HG03045 (cell line): ENCODE measurements around the gene SYVN1.
A peak's percentile ranks its signal among the peaks of the same experiment; 100 is the strongest.

Source experiments
- ATAC-seq: cut with Tn5 transposase; IDR thresholded peaks from one replicate; pipeline ENCODE4 v1.9.1; 2021; ENCODE audit warnings: mild to moderate bottlenecking, moderate library complexity; ENCODE audit not compliant: unreplicated experiment

Gene SYVN1

GRCh38 chr11:65089621-65090020 lies 44.7 kb downstream of the SYVN1 start:
- ATAC-seq = no peak

- no peak for ATAC-seq
These were observed 46.5 kb downstream of the SYVN1 start for GRCh38 chr11:65087827-65088226.

- no peak for ATAC-seq
These were observed 47.1 kb downstream of the SYVN1 start for GRCh38 chr11:65087216-65087615.

- ATAC-seq = no peak
These were observed 47.5 kb downstream of the SYVN1 start for GRCh38 chr11:65086809-65087208.

GRCh38 chr11:65085446-65085845 lies 48.9 kb downstream of the SYVN1 start:
- no peak for ATAC-seq

GRCh38 chr11:65084598-65085375 lies 49.5 kb downstream of the SYVN1 start:
- ATAC-seq = no peak

- ATAC-seq = peak; percentile 71
These were observed 50.3 kb downstream of the SYVN1 start, which contains the start of the genes CDCA5 and ZFPL1 for GRCh38 chr11:65083834-65084597. CDCA5 (minus strand) TSS chr11:65084040; CDS start chr11:65083978, 62 bp downstream. ZFPL1 (plus strand) TSS chr11:65084222; CDS start chr11:65084699, 477 bp downstream.

- peak; percentile 18 for ATAC-seq
These were observed 51.0 kb downstream of the SYVN1 start for GRCh38 chr11:65083134-65083833.

GRCh38 chr11:65078786-65079342 lies 55.5 kb downstream of the SYVN1 start:
- no peak for ATAC-seq

- ATAC-seq = no peak
These were observed 56.2 kb downstream of the SYVN1 start for GRCh38 chr11:65078151-65078550.

GRCh38 chr11:65077451-65077850 lies 56.9 kb downstream of the SYVN1 start:
- ATAC-seq = no peak
